Psoas muscle (tissue), 8 donors: ENCODE results near the gene KDM5A. TPM values are rescaled to one million over a fixed set of nuclear protein-coding genes. Genes with fewer than 3 reads are reported as not detected.

Source experiments
- ATAC-seq, 4 donors: fragments of 200-7000 bp; cut with Tn5 transposase; one replicate each; pipeline ENCODE4 v1.9.1; 2020; ENCODE audit warnings: moderate library complexity in 3 of 4, mild to moderate bottlenecking in 2 of 4
- DNase-seq, 2 donors: peaks; one replicate each; pipeline ENCODE4 v3.0.0-alpha.2; 2020
- H3K27ac ChIP-seq: fragments of 200-600 bp; one replicate; pipeline ENCODE4 v1.8.0; 2022
- H3K27me3 ChIP-seq, 3 donors: fragments of 200-600 bp in 1 of 3; one replicate each; pipeline versions ENCODE4 v1.6.1 to v1.8.0; 2013 to 2022; ENCODE audit warnings: low read length in 2 of 3, mild to moderate bottlenecking in 2 of 3, moderate library complexity in 1 of 3; ENCODE audit not compliant: insufficient read depth in 3 of 3
- H3K36me3 ChIP-seq, 2 donors: fragments of 200-600 bp in 1 of 2; one replicate each; pipeline versions ENCODE4 v1.6.1 to v1.8.0; 2013 to 2022; ENCODE audit warnings: low read depth in 1 of 2, mild to moderate bottlenecking in 1 of 2, moderate library complexity in 1 of 2; ENCODE audit not compliant: insufficient read depth in 1 of 2
- H3K4me1 ChIP-seq: fragments of 200-600 bp; one replicate; pipeline ENCODE4 v1.8.0; 2022
- H3K4me3 ChIP-seq: fragments of 200-600 bp; one replicate; pipeline ENCODE4 v1.8.0; 2022; ENCODE audit warnings: mild to moderate bottlenecking
- H3K9me3 ChIP-seq: fragments of 200-600 bp; one replicate; pipeline ENCODE4 v1.8.0; 2022
- CTCF ChIP-seq: fragments of 200-600 bp; IDR thresholded peaks from one replicate; pipeline ENCODE4 v1.8.0; 2022; ENCODE audit warnings: antibody characterized with exemption
- WGBS, 3 donors: extraction: QIAGEN DNeasy Blood & Tissue Kit; methylation state at CpG; one replicate each; pipeline versions ENCODE4 v1.1.6 to v1.1.7; 2013; 5-methylcytosine and 5-hydroxymethylcytosine counted together
- intact Hi-C, 2 donors: fragments of 100-400 bp; cut with DNase I; formaldehyde crosslinking; loops; one replicate each; pipeline versions ENCODE4 v1.11.0 to v1.14.2; 2022
- polyA plus RNA-seq, 3 donors: library from polyadenylated mRNA; stranded (reverse); fragments of 200-250 nt; gene quantifications; one replicate each; pipeline ENCODE4 v1.2.3, GENCODE V29; 2013
- total RNA-seq, 4 donors: library from RNA; stranded (reverse); fragmentation: NEBNext Ultra II Directional in 2 of 4; extraction: Animal tissue kit (Norgen Biotek cat#: 25700) in 2 of 4; gene quantifications; one replicate each; pipeline versions ENCODE4 v1.2.1 to v1.2.4, GENCODE V29; 2021 to 2023
- donor health status: healthy with polysubstance abuse.
- donor health status: DM: no; HTN: no; CAD: no; lungs with moderate emphysema.
- donor health status: Bipolar disorder and iron deficiency.
- donor health status: healthy.
- donor health status: DM: yes; HTN: yes; CAD: no.
- donor health status: DM: no; HTN: no; CAD: no.
- donor health status: DM: no; HTN: no; CAD: no.
- donor health status: DM: yes; HTN: yes; CAD: no.

KDM5A gene
- total and polyA plus RNA-seq, 7 donors: 4.0 to 49.5 (median 24.8) TPM

GRCh38 chr12:233615-233968 is 155.5 kb downstream of the KDM5A start:
- DNase-seq (no peak), ATAC-seq (peak; percentile 23 to 84 (median 64))
- H3K4me1 ChIP-seq: peaks cover 17% of the 10 kb centered on the region
- H3K4me3 ChIP-seq: peak overlapping the region; percentile 16
- H3K27me3 ChIP-seq: no peaks in the 10 kb centered on the region
- 29 to 45% (median 33%) methylated on average over 3 of the region's 3 CpGs for WGBS, 3 donors
- peak overlapping the region; percentile 60 for H3K27ac ChIP-seq
- H3K9me3 ChIP-seq: no peaks in the 10 kb centered on the region
- no peak for TF ChIP-seq CTCF
- intact Hi-C loops: no loop called here
- H3K36me3 ChIP-seq: no peaks in the 10 kb centered on the region

GRCh38 chr12:232731-233614 is 156.1 kb downstream of the KDM5A start:
- Histone ChIP-seq H3K27ac (peak overlapping the region; percentile 60), H3K4me1 (peaks cover 17% of the 10 kb centered on the region), H3K4me3 (peak overlapping the region; percentile 16), H3K27me3 (no peaks in the 10 kb centered on the region), H3K9me3 (no peaks in the 10 kb centered on the region), H3K36me3 (no peaks in the 10 kb centered on the region)
- no peak for TF ChIP-seq CTCF
- peak; percentile 80 to 87 (median 85) for ATAC-seq
- no peak for DNase-seq
- 20 to 29% (median 21%) methylated on average over 19 of the region's 19 CpGs for WGBS, 3 donors
- intact Hi-C loops: no loop called here

- Histone ChIP-seq H3K36me3 (no peaks in the 10 kb centered on the region), H3K9me3 (no peaks in the 10 kb centered on the region), H3K27me3 (no peaks in the 10 kb centered on the region), H3K4me3 (no peak overlapping the region), H3K4me1 (peaks cover 17% of the 10 kb centered on the region), H3K27ac (no peak overlapping the region)
- intact Hi-C loops: no loop called here
- ATAC-seq (no peak), DNase-seq (no peak)
- no peak for TF ChIP-seq CTCF
- WGBS, 3 donors: 44 to 63% (median 47%) methylated on average over 14 of the region's 14 CpGs
Measured at GRCh38 chr12:230925-231671, 158.0 kb downstream of the KDM5A start.

Other genes starting within 250 kb of the KDM5A start
- gene SLC6A12, start 175.2 kb downstream of the KDM5A start, total RNA-seq: under 1 TPM; 0.30 to 0.90 (median 0.58) TPM
- under 1 TPM; 0.07 to 0.30 (median 0.07) TPM for gene SLC6A12, start 175.2 kb downstream of the KDM5A start, polyA plus RNA-seq
- 1 to 10 TPM in 1 of 4 donors, under 1 TPM in 2, not detected in 1; 0.47 to 1.6 (median 0.53) TPM for gene SLC6A13, start 126.5 kb downstream of the KDM5A start, total RNA-seq
- gene SLC6A13, start 126.5 kb downstream of the KDM5A start, polyA plus RNA-seq: under 1 TPM; 0.07 to 0.52 (median 0.08) TPM
- gene CCDC77, start 12.3 kb upstream of the KDM5A start, total RNA-seq: 1 to 10 TPM; 2.8 to 4.5 (median 3.4) TPM
- gene CCDC77, start 12.3 kb upstream of the KDM5A start, polyA plus RNA-seq: 1 to 10 TPM; 3.9 to 7.8 (median 5.3) TPM
- gene B4GALNT3, start 70.6 kb upstream of the KDM5A start, total RNA-seq: 1 to 10 TPM in 3 of 4 donors, under 1 TPM in 1; 0.53 to 4.0 (median 1.3) TPM
- under 1 TPM; 0.21 to 0.57 (median 0.53) TPM for gene B4GALNT3, start 70.6 kb upstream of the KDM5A start, polyA plus RNA-seq